ENCODE data around the gene SRD5A1.

DNA sequence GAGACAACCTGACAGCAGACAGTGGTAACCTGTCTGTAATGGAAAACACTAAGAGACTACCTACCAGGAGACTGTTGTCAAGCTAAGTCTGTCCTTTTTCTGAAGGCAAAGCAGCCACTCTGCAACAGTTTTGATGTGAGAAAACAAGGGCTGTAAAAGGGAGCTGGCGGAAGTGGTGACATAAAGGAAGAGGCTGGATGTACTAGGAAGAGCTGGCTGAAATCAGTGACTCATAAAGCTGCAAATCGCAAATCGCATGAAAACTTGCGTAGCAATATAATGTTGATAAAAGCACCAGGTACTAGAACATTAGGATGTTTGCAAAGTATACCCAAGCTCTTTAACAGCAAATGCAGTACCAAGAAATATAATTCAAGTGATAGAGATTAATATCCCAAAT lies 1.8 kb upstream of the SRD5A1 start:
- TF ChIP-seq CTCF (IDR thresholded peaks at IDR 0.05) (no peak), EZH2phosphoT487 (IDR thresholded peaks at IDR 0.05) (no peak)

Data from neural progenitor cell (in vitro differentiated cells).